ENCODE data around the gene ZNF513.
A peak's percentile ranks its signal among the peaks of the same experiment; 100 is the strongest.
"Not testable (repeated sequence)": the region's sequence is repeated elsewhere in the genome, so short reads cannot be mapped to it uniquely, and the experiment has no call there.

Gene ZNF513

GRCh38 chr2:27356382-27357181 lies 24.0 kb downstream of the ZNF513 start, which contains the start of gene GTF3C2:
Gene GTF3C2, minus strand, starts transcription at chr2:27356764. Its CDS starts 13,210 bp downstream, at chr2:27343554.
- DNase-seq (ENCODE audit: low read depth), result peak; percentile 94

GRCh38 chr2:27356056-27356381 lies 24.5 kb downstream of the ZNF513 start:
- peak; percentile 26 for DNase-seq (ENCODE audit: low read depth)

GRCh38 chr2:27354597-27354927 lies 26.0 kb downstream of the ZNF513 start:
- DNase-seq (ENCODE audit: low read depth), result no peak

- DNase-seq (ENCODE audit: low read depth), result peak; percentile 37
Measured at GRCh38 chr2:27353762-27354596, 26.6 kb downstream of the ZNF513 start.

DNA sequence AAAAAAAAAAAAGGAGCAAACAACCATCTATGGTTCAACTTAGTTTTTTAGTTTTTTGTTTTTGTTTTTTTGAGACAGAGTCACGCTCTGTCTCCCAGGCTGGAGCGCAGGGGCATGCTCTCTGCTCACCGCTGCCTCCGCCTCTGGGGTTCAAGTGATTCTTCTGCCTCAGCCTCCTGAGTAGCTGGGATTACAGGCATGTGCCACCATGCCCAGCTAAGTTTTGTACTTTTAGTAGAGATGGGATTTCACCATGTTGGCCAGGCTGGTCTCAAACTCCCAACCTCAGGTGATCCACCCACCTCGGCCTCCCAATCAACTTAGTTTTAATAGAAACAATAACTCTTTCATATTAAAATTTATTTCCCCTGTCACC lies 27.2 kb downstream of the ZNF513 start:
- DNase-seq (ENCODE audit: low read depth), result not testable (repeated sequence)

GRCh38 chr2:27351802-27352598 lies 28.5 kb downstream of the ZNF513 start:
- DNase-seq (ENCODE audit: low read depth), result no peak

DNA sequence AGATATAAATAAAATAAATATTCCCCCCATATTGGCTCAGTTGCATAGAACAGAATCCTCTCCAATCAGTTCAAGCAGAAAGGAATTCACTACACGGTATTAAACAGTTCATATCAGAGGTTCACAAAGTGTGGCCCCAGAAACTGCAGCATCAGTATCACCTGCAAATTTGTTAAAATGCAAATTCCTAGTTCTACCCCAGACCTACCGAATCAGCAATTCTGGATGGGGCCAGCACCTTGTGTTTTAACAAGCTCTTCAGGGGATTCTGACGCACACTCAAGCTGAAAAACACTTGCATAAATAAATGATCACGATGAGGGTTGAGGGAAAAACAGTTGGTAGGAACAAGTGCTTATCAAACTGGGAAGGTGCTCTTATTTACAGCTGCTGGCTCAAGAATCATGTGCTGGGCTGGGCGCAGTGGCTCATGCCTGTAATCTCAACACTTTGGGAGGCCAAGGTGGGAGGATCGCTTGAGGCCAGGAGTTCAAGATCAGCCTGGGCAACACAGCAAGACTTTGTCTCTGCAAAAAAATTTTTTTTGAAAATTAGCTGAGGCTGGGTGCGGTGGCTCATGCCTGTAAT lies 30.3 kb downstream of the ZNF513 start:
- no peak for DNase-seq (ENCODE audit: low read depth)

GRCh38 chr2:27347641-27348040 lies 32.9 kb downstream of the ZNF513 start:
- DNase-seq (ENCODE audit: low read depth), result peak; percentile 13

DNA sequence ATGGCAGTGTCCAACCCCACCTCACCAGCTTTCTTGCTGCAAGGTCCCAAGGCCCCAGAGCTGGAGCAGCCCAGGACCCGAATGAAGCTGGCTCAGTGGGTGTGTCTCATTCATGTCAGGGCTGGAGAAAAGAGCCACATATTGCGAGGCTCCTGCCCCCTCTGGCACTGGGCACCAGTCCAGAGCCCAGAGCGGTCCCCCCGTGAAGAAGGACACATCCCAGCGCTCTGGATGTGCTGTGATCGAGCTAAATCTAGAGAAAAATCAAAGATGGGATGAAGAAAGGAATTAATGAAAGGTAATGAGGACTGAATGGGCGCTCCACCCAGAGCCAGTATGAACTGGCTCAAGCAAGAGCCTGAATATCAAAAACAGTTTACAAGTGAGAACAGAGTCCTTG lies 44.4 kb downstream of the ZNF513 start:
- no peak for DNase-seq (ENCODE audit: low read depth)

DNA sequence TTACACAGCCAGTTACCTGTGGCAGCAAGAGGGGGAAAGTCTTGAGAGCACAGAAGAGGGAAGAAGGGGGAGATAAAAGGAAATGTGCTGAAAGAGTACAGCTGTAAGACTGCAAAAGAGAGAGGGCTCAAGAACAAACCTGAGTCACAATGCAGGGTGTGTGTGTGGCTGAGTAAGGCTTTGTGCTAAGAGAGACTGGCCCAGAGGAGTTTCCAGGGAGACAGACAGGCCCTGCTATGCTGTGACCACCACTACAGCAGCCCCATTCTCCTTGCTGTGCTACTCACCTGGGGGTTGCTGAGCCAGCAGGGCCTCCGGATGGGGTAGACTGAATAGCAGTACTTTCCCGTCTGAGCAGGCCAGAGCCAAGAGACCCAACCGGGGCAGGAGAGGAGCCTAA lies 45.2 kb downstream of the ZNF513 start:
- no peak for DNase-seq (ENCODE audit: low read depth)
